ENCODE data around the gene LRRC8D.
"Not testable (repeated sequence)": the region's sequence is repeated elsewhere in the genome, so short reads cannot be mapped to it uniquely, and the experiment has no call there.

LRRC8D gene

GRCh38 chr1:89918794-89919155 lies 97.9 kb downstream of the LRRC8D start:
- no peak for DNase-seq

GRCh38 chr1:89919174-89919573 lies 98.3 kb downstream of the LRRC8D start:
- DNase-seq = no peak

- DNase-seq = no peak
These were observed 102.1 kb downstream of the LRRC8D start for GRCh38 chr1:89922911-89923310.

- DNase-seq = no peak
These were observed 102.7 kb downstream of the LRRC8D start for GRCh38 chr1:89923517-89923916.

- not testable (repeated sequence) for DNase-seq
These were observed 103.2 kb downstream of the LRRC8D start for GRCh38 chr1:89924075-89924474.

- DNase-seq = no peak
These were observed 106.2 kb downstream of the LRRC8D start for GRCh38 chr1:89927049-89927448.

- DNase-seq = no peak
These were observed 106.6 kb downstream of the LRRC8D start for GRCh38 chr1:89927478-89927877.

- DNase-seq = no peak
These were observed 107.7 kb downstream of the LRRC8D start for GRCh38 chr1:89928506-89928905.

- no peak for DNase-seq
These were observed 108.7 kb downstream of the LRRC8D start for GRCh38 chr1:89929467-89930063.

- no peak for DNase-seq
These were observed 109.7 kb downstream of the LRRC8D start for GRCh38 chr1:89930579-89930978.

- DNase-seq = no peak
These were observed 111.1 kb downstream of the LRRC8D start for GRCh38 chr1:89931964-89932363.

- DNase-seq = no peak
These were observed 111.9 kb downstream of the LRRC8D start for GRCh38 chr1:89932598-89933364.

- DNase-seq = no peak
These were observed 113.6 kb downstream of the LRRC8D start for GRCh38 chr1:89934461-89934860.

- no peak for DNase-seq
These were observed 114.4 kb downstream of the LRRC8D start for GRCh38 chr1:89935235-89935634.

GRCh38 chr1:89936694-89937093 lies 115.9 kb downstream of the LRRC8D start:
- no peak for DNase-seq

- DNase-seq = no peak
These were observed 117.6 kb downstream of the LRRC8D start for GRCh38 chr1:89938171-89939055.

- no peak for DNase-seq
These were observed 118.3 kb downstream of the LRRC8D start for GRCh38 chr1:89939059-89939570.

- DNase-seq = no peak
These were observed 119.0 kb downstream of the LRRC8D start for GRCh38 chr1:89939693-89940438.

GRCh38 chr1:89941110-89941766 lies 120.4 kb downstream of the LRRC8D start:
- no peak for DNase-seq

GRCh38 chr1:89942014-89942413 lies 121.2 kb downstream of the LRRC8D start:
- DNase-seq = no peak

GRCh38 chr1:89942825-89943658 lies 122.2 kb downstream of the LRRC8D start:
- no peak for DNase-seq
